Activated CD4-positive, alpha-beta T cell treated with anti-CD3 and anti-CD28 coated beads, Interleukin-2, amount 50 U/mL, for 48 hours (primary cell): ENCODE data around the gene HSPA12B.
"Not testable (repeated sequence)": the region's sequence is repeated elsewhere in the genome, so short reads cannot be mapped to it uniquely, and the experiment has no call there.

Source experiments
- DNase-seq, 2 experiments: peaks; one replicate each; pipeline ENCODE4 v3.0.0-alpha.2; 2020

The HSPA12B gene

DNA sequence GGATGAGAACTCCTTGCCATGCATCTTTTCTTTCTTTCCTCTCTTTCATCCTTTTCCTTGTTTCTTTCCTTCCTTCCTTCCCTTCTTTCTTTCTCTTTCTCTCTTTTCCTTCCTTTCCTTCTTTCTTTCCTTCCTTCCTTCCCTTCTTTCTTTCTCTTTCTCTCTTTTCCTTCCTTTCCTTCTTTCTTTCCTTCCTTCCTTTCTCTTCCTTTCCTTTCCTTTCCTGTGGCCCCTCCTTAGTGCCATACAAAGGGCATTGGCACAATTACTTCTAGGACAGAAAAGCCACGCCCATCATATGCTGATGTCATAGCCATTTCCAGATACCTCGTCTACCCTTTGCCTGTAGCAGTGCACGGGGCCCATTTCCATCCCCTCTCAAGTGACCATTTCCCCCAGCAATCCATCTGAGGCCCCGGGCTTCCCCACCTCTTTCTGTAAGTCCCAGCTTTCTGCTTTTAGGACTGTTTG is 56.2 kb downstream of the HSPA12B start:
- no peak for DNase-seq

DNA sequence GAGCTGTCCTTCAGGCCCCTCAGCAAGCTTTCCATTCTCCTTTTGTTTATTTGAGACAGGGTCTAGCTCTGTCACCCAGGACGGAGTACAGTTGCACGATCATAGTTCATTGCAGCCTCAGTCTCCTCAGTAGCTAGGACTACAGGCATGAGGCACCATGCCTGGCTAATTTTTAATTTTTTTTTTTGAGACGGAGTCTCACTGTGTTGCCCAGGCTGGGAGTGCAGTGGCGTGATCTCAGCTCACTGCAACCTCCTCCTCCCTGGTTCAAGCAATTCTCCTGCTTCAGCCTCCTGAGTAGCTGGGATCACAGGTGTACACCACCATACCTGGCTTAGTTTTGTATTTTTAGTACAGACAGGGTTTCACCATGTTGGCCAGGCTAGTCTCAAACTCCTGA is 56.7 kb downstream of the HSPA12B start:
- DNase-seq: not testable (repeated sequence)

GRCh38 chr20:3794168-3794567 is 61.7 kb downstream of the HSPA12B start:
- not testable (repeated sequence) for DNase-seq

GRCh38 chr20:3794701-3795420 is 62.4 kb downstream of the HSPA12B start:
- DNase-seq: peak in 1 of 2 experiments; percentile 4

DNA sequence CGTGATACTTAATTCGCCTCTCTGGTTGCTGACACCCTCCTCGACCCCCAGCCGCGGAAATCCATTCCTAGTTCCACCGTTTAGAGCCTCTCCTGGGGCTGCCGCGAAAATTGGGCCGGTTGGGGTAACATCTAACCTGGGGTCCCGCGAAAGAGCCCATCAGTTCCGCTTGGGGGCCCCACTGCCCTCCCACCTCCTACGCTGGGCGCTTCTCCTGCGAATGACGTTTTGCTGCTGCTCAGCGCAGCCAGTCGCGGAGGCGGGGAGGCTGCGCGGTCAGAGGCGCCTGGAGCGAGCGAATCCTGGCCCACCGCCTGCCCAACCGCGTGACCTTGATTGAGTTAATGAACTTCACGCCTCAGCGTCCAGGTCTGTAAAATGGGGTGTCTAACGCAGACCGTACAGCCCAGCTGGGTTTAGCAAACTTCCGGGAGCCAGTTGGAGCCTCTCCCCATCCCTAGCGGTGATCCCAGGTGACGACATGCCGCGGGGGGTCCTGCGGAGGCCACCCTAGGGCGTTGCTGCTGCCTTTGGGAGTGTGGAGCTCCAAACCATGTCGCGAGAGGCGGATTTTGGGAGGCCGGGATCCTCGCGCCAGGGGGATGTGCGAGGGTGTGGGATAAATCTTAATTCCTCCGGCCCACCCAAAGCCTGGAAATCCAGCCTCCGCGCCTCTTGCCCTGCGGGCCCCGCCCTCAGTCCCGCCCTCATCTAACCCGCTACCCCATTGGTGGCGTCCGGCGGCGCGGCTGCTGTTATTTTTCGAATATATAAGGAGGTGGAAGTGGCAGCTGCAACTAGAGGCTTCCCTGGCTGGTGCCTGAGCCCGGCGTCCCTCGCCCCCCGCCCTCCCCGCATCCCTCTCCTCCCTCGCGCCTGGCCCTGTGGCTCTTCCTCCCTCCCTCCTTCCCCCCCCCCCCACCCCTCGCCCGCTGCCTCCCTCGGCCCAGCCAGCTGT is 63.3 kb downstream of the HSPA12B start, which contains the start of gene CDC25B:
Gene CDC25B (plus strand): TSS at position 800 of the 958 bp plus-strand sequence. CDS start 222 bp downstream, outside the sequence.
- DNase-seq: peak; percentile 94 to 95

- DNase-seq: peak in 1 of 2 experiments; percentile 27
These were observed 64.2 kb downstream of the HSPA12B start for GRCh38 chr20:3796477-3797225.

GRCh38 chr20:3797226-3797545 is 64.7 kb downstream of the HSPA12B start:
- peak in 1 of 2 experiments; percentile 5 for DNase-seq

GRCh38 chr20:3797592-3798372 is 65.3 kb downstream of the HSPA12B start:
- peak in 1 of 2 experiments; percentile 70 for DNase-seq

DNA sequence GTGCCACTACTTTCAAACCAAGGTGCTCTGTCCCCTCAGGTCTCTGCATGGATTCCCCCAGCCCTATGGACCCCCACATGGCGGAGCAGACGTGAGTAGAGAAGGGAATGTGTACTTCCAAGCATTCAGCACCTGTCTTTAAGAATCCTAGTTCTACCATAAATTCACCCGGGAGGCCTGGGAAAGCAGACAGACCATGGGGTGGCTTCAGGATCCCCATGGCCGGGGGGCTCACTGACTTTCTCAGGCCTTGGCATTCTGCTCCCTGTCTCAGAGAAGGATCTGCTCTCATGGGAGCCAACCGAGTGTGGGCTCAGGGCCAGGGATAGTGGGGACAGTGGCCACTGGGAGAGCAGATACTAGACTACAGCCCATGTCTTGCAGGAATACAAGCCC is 65.9 kb downstream of the HSPA12B start:
- peak in 1 of 2 experiments; percentile 3 for DNase-seq

GRCh38 chr20:3798908-3799248 is 66.4 kb downstream of the HSPA12B start:
- peak in 1 of 2 experiments; percentile 24 for DNase-seq

GRCh38 chr20:3800256-3800877 is 67.9 kb downstream of the HSPA12B start:
- no peak for DNase-seq

GRCh38 chr20:3800878-3801260 is 68.4 kb downstream of the HSPA12B start:
- DNase-seq: no peak

GRCh38 chr20:3801299-3801698 is 68.8 kb downstream of the HSPA12B start:
- no peak for DNase-seq

DNA sequence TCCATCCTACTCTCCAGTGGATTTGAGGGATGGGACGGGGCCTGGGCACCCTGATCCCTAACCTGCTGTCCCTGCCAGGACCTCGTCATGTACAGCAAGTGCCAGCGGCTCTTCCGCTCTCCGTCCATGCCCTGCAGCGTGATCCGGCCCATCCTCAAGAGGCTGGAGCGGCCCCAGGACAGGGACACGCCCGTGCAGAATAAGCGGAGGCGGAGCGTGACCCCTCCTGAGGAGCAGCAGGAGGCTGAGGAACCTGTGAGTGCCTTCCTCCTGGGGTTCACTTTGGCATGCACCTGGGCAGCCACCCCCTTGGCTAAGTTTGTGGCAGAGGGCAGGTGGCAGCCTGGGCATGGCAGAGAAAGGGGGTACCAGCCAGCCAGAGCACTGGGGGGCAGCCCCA is 69.4 kb downstream of the HSPA12B start:
- DNase-seq: no peak
